HG02870 (cell line): ENCODE data around the gene SULT1C4.

ENCODE experiments used
- ATAC-seq: cut with Tn5 transposase; IDR thresholded peaks from one replicate; pipeline ENCODE4 v1.9.1; 2021; ENCODE audit warnings: mild to moderate bottlenecking, moderate library complexity; ENCODE audit not compliant: unreplicated experiment

SULT1C4 gene

DNA sequence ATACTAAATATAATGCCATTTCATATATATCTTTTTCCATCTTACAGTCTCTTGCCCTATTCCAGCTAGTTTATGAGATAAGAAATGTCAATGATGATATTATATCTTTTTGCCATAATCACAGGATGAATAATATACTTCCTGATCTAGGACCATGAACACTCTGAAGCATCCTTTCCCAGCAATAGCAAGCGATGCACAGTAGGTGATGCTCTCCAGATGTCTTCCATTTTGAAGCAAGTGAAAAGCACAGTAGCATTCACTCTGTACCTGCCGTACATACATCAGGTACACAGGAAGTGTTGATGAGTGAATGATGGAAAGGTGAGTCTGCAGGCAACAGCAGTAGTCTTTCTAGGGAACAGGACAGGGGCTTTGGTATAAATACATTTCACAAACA lies 8.6 kb upstream of the SULT1C4 start:
- ATAC-seq, result no peak

- no peak for ATAC-seq
These were observed 7.7 kb upstream of the SULT1C4 start for GRCh38 chr2:108370080-108370479.

GRCh38 chr2:108376774-108377173 lies 980 bp upstream of the SULT1C4 start:
- no peak for ATAC-seq

DNA sequence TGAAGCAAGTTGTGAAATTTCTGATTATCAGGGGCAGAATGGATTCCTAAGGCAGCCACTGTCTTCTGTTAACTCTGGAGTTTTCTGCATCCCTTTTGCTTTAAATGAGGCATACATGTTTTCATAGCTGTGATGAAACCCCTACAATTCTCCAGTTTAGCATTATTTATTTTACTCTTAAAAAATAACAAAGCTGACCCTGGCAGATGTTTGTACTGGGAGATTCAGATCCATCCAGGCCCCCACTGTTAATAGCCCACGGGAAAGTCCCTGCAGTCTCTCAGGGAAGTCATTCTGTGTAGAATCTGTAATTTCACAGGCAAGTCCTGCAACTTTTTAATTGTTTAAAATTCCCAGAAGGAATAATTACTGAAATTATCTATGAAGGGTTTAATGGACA lies 353 bp upstream of the SULT1C4 start:
- ATAC-seq, result no peak

DNA sequence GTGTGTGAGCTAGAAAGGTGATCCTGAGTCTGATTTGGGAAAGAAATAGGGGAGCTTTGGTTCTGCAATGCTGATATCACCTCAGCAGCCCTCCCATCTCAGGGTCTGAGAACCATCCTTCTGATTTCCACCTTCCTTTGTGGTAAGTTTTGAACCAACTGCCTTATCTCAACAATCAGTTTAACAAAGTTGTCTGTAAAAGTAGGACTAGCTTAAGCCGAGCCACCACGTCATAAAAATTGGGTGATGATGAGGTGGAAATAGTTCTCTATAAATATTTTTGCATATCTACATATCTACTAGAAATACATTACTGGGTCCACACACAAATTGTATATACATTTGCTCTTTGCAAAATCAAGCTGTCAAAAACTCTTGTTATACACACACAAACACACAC lies 1.1 kb downstream of the SULT1C4 start:
- ATAC-seq, result no peak

- no peak for ATAC-seq
These were observed 4.4 kb downstream of the SULT1C4 start for GRCh38 chr2:108382196-108382595.

DNA sequence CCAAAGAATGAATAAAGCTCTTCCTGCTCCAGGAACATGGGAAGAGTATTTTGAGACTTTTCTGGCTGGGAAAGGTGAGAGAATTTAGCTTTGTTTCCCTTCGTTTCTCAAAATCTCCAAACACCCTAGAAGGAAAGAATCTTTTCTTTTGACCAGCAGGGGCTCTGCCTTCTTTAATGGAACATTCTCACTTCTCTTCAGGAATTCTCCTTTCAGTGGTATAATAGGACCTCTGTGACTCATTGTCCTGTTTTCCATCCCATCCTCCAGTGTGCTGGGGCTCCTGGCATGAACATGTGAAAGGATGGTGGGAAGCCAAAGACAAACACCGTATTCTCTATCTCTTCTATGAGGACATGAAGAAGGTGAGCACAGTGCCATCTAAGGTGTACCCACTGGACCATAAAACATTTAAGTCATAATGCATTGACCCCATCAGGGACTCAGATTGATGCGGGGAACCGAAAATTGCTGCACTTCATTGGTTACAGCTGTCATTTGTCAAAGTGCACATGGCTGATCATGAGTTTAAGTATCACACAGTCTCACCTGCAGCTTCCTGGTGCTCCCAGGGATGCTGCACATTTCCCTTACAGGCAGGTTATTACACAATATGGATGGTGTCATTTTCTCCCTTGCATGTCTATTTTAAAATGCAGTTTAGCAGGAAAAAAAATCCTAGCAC lies 5.5 kb downstream of the SULT1C4 start:
- peak; percentile 57 for ATAC-seq

DNA sequence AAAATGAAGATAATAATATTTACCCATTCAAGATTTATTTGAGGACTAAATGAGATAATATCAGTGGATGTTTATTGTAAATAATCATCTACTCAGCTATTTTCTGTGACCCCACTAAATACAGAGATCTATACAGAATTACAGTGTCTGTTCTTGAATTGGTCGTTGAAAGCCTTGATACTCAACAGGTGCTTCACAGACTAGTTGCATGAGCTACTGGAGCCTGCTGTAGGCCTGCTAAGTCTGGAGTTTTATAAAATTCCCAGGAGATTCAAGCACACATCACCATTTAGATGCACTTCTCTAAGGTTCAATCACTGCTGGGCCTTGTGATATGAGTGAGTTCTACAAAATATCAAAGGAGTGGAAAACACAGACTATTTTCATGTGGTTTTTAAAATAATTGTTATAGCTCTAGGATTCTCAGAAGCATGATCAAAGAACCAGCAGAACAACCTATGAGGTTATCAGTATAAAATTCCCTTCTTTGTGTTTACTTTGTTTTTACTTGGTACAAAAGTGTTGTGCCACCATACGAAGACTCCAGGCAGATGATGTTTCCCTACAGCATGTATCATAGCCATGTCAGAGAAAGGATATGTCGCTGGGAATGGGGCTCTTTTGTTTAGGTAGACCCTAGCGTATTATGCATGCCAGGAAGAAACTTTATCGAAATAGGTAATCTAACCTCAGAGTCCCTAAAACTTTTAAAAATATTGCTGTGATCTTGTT lies 7.1 kb downstream of the SULT1C4 start:
- ATAC-seq, result no peak

GRCh38 chr2:108385411-108386071 lies 7.8 kb downstream of the SULT1C4 start:
- no peak for ATAC-seq

DNA sequence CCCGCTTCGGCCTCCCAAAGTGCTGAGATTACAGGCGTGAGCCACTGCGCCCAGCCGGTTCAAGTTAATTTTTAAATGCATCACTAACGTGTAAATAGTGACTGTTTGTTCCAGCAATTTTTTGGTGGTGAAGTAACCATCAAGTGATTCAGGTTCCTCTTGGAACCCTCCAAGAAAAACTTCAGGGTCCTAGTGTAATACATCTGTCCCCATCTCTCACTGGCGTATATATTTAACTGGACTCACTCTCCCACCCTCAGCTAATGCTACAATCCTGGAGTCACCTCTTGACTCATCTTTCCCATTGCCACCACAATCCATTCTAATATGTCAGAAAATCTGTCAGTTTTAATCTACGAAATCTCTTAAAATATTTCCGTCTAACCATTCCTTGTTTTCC lies 10.3 kb downstream of the SULT1C4 start:
- ATAC-seq, result no peak

DNA sequence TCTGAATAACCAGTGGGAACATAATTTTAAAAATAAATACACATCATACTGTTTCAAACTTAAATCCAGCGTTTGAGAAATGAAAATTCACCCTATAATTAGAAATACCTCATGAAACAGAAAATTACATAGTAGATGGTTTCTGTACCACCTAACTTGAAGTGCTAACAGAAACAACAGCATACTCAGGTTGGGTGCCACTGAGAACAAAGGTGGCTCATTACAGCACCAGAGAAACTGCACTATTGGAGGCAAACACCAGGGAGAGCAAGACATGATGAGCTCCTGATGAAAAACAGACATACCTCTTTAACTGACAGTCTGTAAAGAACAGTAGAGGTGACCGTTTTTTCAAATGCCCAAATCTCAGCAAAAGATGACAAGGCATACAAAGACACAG lies 12.6 kb downstream of the SULT1C4 start:
- no peak for ATAC-seq

GRCh38 chr2:108392029-108392428 lies 14.3 kb downstream of the SULT1C4 start:
- ATAC-seq, result no peak

DNA sequence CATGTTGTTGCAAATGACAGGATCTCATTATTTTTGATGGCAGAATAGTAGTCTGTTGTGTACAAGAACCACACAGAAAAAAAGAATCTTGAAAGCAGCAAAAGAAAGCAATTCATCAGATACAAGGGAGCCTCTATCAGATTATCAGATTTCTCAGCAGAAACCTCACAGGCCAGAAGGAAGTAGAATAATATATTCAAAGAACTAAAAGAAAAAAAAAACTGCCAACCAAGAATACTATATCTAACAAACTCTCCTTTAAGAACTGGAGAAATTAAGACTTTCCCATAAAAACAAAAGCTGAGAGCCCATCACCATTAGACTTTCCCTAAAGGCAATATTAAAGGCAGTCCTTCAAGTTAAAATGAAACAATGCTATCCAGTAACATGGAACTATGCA lies 15.4 kb downstream of the SULT1C4 start:
- ATAC-seq, result no peak

- no peak for ATAC-seq
These were observed 17.4 kb downstream of the SULT1C4 start for GRCh38 chr2:108395155-108395554.

- ATAC-seq, result no peak
These were observed 19.1 kb downstream of the SULT1C4 start for GRCh38 chr2:108396845-108397244.

DNA sequence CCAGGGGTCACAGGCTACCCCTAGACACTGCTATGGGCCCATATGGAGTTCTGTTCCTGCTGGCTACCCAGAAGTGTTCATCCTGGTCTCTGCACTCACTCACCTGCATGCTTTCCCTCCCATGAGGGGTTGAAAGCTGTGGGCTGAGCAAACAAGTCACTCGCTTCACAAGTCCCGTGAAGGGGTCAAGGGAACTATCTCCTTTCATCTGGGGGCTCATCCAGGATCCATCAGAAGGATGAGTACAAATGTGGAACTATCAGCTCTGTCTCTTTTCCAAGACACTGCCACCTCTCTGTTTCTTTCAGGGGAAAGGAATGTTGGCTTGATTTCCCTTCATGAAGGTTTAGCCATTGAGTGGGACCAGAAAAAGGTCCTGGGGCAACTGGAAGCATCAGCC lies 21.7 kb downstream of the SULT1C4 start:
- ATAC-seq, result no peak

- no peak for ATAC-seq
These were observed 24.0 kb downstream of the SULT1C4 start for GRCh38 chr2:108401800-108402199.

DNA sequence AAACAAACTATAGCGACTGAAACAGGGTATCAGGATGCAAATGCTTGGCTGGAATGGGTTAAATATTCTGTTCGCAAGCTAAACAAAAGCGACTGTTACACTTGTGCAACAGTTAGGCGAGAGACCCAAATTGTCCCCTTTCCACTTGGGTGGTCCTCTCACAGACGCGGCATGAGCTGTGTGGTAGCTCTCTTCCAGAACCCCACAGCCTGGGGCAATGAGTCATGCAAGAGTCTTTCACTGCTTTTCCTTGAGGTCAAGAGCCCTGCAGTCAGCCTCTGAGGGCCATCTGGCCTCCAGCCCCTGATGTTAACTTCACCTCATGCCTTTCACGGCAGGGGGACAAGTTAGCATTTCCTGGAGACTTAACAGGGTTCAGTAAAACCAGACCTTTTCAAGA lies 25.7 kb downstream of the SULT1C4 start:
- ATAC-seq, result no peak

DNA sequence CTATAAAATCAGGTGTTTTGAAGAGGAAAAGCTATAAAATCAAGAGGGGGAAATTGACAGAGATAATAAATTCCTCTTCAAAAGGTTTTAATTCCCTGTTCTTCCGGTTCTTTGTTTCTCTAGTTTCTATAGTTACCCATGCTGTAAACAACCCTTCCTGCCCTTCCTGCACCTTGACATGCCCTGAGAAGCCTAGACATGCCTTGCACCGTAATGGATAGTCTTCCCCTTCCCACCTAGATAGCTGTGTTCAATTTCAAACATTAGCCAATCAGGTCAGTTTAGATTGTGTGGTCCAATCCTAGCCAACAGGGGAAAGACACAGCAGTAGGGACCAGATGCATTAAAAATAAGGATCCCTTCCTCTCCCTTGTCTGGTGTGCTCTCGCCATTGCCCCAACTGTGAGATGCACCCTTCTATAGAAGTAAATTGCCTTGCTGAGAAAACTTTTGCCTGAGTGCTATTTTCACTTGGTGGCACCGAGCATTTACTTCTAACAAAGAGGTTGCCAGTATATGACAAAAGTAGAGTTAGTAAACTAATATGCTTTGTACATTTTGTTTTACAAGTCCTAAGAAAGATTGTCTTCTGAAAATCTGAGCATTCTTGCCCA lies 27.1 kb downstream of the SULT1C4 start:
- no peak for ATAC-seq

DNA sequence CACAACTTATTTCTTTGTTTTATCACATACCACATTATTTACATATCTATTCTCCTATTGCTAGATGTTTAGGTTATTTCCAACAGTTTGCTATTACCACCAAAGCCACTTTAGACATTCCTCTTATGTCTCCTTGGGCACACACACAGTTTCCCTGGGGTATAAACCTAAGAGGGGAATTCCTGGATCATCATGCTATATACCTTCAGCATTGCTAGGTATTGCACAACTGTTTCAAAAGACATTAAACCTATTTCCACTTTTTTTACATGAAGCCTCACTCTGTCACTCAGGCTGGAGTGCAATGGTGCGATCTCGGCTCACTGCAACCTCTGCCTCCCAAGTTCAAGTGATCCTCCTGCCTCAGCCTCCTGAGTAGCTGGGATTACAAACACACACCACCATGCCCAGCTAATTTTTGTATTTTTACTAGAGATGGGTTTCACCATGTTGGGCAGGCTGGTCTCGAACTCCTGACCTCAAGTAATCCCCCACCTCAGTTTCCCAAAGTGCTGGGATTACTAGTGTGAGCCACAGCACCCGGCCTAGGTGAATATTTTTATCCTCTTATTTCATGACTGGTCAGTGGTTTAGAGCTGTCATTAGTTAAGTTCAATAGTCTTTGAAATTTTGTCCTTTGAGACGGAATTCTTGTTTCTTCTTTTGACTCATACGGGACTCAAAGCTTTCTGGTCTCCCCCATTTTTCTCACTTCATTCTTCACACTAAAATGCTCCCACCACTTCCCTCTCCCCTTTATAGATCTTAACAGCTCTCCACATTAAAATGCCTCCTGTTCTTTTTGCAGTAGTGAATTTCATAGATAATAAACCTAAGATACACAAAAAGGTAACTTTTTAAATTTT lies 30.3 kb downstream of the SULT1C4 start:
- no peak for ATAC-seq

GRCh38 chr2:108409768-108410167 lies 32.0 kb downstream of the SULT1C4 start:
- no peak for ATAC-seq
